Measurements from ENCODE around the gene SMC4. TPM values are rescaled to one million over a fixed set of nuclear protein-coding genes. Genes with fewer than 3 reads are reported as not detected.
A peak's percentile ranks its signal among the peaks of the same experiment; 100 is the strongest.

The SMC4 gene
- total and polyA plus RNA-seq, 2 of the 8 experiments (the other 6 are each of a cell fraction or from before 2014, with no cell fraction given), result 26.6 to 118 TPM

GRCh38 chr3:160445854-160446253 is 46.4 kb downstream of the SMC4 start:
- Histone ChIP-seq H3K79me1 (ENCODE audit: low read depth, low read length) (no peaks in the 10 kb centered on the region; the same call in 1 of the 2 replicates), H3K18ac (ENCODE audit: extremely low read depth, low read length) (no peak overlapping the region), H2AFZ (ENCODE audit: low read length) (no peak overlapping the region), H3K36me3 (ENCODE audit: control insufficient read depth in 2 of 4, insufficient read depth in 4 of 4, low read length in 3 of 4) (peaks cover 0 to 53% (median 16%) of the 10 kb centered on the region in 4 experiments; a peak in 4 of 8 replicates), H2BK120ac (replicated peaks; ENCODE audit: low read depth, low read length) (no peak overlapping the region), H3K27me3 (replicated peaks in 1 of 4; ENCODE audit: control insufficient read depth in 3 of 4, extremely low read depth in 1 of 4, insufficient read depth in 3 of 4, low read length in 3 of 4) (no peaks in the 10 kb centered on the region), H3K4me1 (replicated peaks in 1 of 4; ENCODE audit: control insufficient read depth in 3 of 4, insufficient read depth in 4 of 4, low read length in 3 of 4) (peaks cover 0 to 5% (median 0%) of the 10 kb centered on the region in 4 experiments; a peak in 3 of 7 replicates), H3K56ac (replicated peaks; ENCODE audit: insufficient read length, low read depth, low read length) (no peak overlapping the region), H2BK20ac (ENCODE audit: low read length) (no peak overlapping the region), H4K8ac (ENCODE audit: extremely low read depth, insufficient read depth, low read length) (no peak overlapping the region), H3K27ac (ENCODE audit: low read depth, low read length) (no peak overlapping the region), H3K23ac (ENCODE audit: insufficient read length) (no peak overlapping the region), H2BK12ac (ENCODE audit: low read depth, low read length) (no peak overlapping the region), H3K9ac (replicated peaks in 1 of 4; ENCODE audit: extremely low read depth in 1 of 4, low read depth in 3 of 4, low read length in 3 of 4) (no peak overlapping the region), H2AK5ac (ENCODE audit: low read depth, low read length) (no peak overlapping the region), H3K4me3 (ENCODE audit: extremely low read depth in 1 of 4, insufficient read depth in 2 of 4, low read depth in 3 of 4, low read length in 4 of 4) (no peak overlapping the region), H2BK5ac (ENCODE audit: low read depth, low read length) (no peak overlapping the region), H4K20me1 (replicated peaks in 1 of 2; ENCODE audit: control insufficient read depth in 1 of 2, insufficient read depth in 2 of 2, low read length in 2 of 2) (peaks cover 1% of the 10 kb centered on the region in 2 experiments), H3K4ac (replicated peaks; ENCODE audit: insufficient read length, low read depth, low read length) (no peak overlapping the region), H3K14ac (ENCODE audit: insufficient read length) (no peak overlapping the region), H3K4me2 (ENCODE audit: insufficient read depth in 1 of 2, low read depth in 2 of 2, low read length in 2 of 2) (no peak overlapping the region), H3K23me2 (ENCODE audit: low read depth, low read length) (peaks cover 6% of the 10 kb centered on the region), H2BK15ac (ENCODE audit: low read length) (no peak overlapping the region), H4K5ac (ENCODE audit: insufficient read length, low read depth, low read length) (no peak overlapping the region), H3K9me3 (ENCODE audit: insufficient read depth in 2 of 2, low read depth in 1 of 2, low read length in 1 of 2) (peaks cover 0 to 2% of the 10 kb centered on the region in 2 experiments; a peak in 3 of 4 replicates), H3K79me2 (ENCODE audit: control insufficient read depth in 1 of 2, insufficient read depth in 2 of 2, low read length in 2 of 2) (peaks cover 35 to 83% of the 10 kb centered on the region in 2 experiments), H4K91ac (replicated peaks; ENCODE audit: insufficient read length, low read length) (no peak overlapping the region)
- DNase-seq (ENCODE audit: low read depth in 1 of 2, low spot score in 2 of 2) (no peak), FAIRE-seq (no peak)
- POLR2A ChIA-PET (ENCODE audit: partially characterized antibody), result interaction anchor here (0.7 to 2.4 kb wide), 2 partner anchors 10 to 90 kb away, joined by 3 to 12 read pairs; no protein-coding TSS in a partner anchor
- WGBS, 2 experiments (ENCODE audit: extremely low coverage in 1 of 2, insufficient coverage in 1 of 2, insufficient read length in 1 of 2, insufficient replicate concordance in 2 of 2, low coverage in 1 of 2, low lambda C conversion rate in 2 of 2, missing lambda C conversion rate in 1 of 2), result 87% methylated on average over 1 of the region's 1 CpG; no CpG with 5 or more reads in 1 of the 2 experiments
- CTCF ChIA-PET (ENCODE audit: partially characterized antibody), result no interaction called here
- TF ChIP-seq POLR2AphosphoS5 (IDR thresholded peaks at IDR 0.05; ENCODE audit: low read depth, low read length) (0 out of 2 replicates have a peak, but pooled peaks have one; percentile 20), EP300 (IDR thresholded peaks at IDR 0.05; ENCODE audit: borderline replicate concordance in 1 of 2, low read depth in 2 of 2, low read length in 2 of 2) (no peak), ZNF274 (IDR thresholded peaks at IDR 0.05; ENCODE audit: borderline replicate concordance, extremely low read depth, low read length) (no peak)
